Measurements from ENCODE around the gene GPS1.

Gene GPS1

GRCh38 chr17:82098169-82098938 is 46.7 kb downstream of the GPS1 start, which contains the start of gene FASN:
Gene FASN, minus strand, starts transcription at chr17:82098236. Its CDS starts 1,791 bp downstream, at chr17:82096445.
- H3K4me3 ChIP-seq (ENCODE audit: low read depth, low read length): peak within 1 kb of the TSS; percentile 56

- peak overlapping the region; percentile 39 for H3K4me3 ChIP-seq (ENCODE audit: low read depth, low read length)
Observed at GRCh38 chr17:82098939-82099763, 47.5 kb downstream of the GPS1 start.

GRCh38 chr17:82100502-82101298 is 49.0 kb downstream of the GPS1 start:
- no peak overlapping the region for H3K4me3 ChIP-seq (ENCODE audit: low read depth, low read length)

GRCh38 chr17:82101301-82101715 is 49.6 kb downstream of the GPS1 start:
- H3K4me3 ChIP-seq (ENCODE audit: low read depth, low read length): no peak overlapping the region

GRCh38 chr17:82101767-82102679 is 50.3 kb downstream of the GPS1 start:
- H3K4me3 ChIP-seq (ENCODE audit: low read depth, low read length): no peak overlapping the region

GRCh38 chr17:82103553-82104451 is 52.1 kb downstream of the GPS1 start:
- H3K4me3 ChIP-seq (ENCODE audit: low read depth, low read length): no peak overlapping the region

GRCh38 chr17:82104797-82105416 is 53.2 kb downstream of the GPS1 start:
- H3K4me3 ChIP-seq (ENCODE audit: low read depth, low read length): no peak overlapping the region

GRCh38 chr17:82105417-82105881 is 53.8 kb downstream of the GPS1 start:
- H3K4me3 ChIP-seq (ENCODE audit: low read depth, low read length): no peak overlapping the region

GRCh38 chr17:82105882-82106687 is 54.4 kb downstream of the GPS1 start:
- H3K4me3 ChIP-seq (ENCODE audit: low read depth, low read length): no peak overlapping the region

- H3K4me3 ChIP-seq (ENCODE audit: low read depth, low read length): no peak overlapping the region
Observed at GRCh38 chr17:82106688-82107305, 55.1 kb downstream of the GPS1 start.

Data from iPS-11a (cell line).